Brain microvascular endothelial cell (primary cell): ENCODE results near the gene PHEX.

Source experiments
- DNase-seq: peaks from one replicate; pipeline ENCODE4 v3.0.0-alpha.2; 2020
- H3K27ac ChIP-seq: fragments of 250-450 bp; sonication (Bioruptor Pico); 2 replicates; pipeline ENCODE4 v1.5.1; 2020; ENCODE audit warnings: mild to moderate bottlenecking, moderate library complexity
- H3K27me3 ChIP-seq: fragments of 250-450 bp; sonication (Bioruptor Pico); replicated peaks from 2 replicates; pipeline ENCODE4 v1.5.1; 2020; ENCODE audit warnings: mild to moderate bottlenecking
- H3K36me3 ChIP-seq: fragments of 250-450 bp; sonication (Bioruptor Pico); replicated peaks from 2 replicates; pipeline ENCODE4 v1.5.1; 2020; ENCODE audit warnings: mild to moderate bottlenecking
- H3K4me3 ChIP-seq: 2 replicates; pipeline ENCODE4 v1.5.1; 2011; ENCODE audit warnings: low read depth, mild to moderate bottlenecking, control low read depth, low read length, moderate library complexity
- CTCF ChIP-seq: IDR thresholded peaks from 2 replicates; pipeline ENCODE4 v1.5.1; 2011; ENCODE audit warnings: low read depth, mild to moderate bottlenecking, moderate library complexity, low read length, control low read depth, inconsistent platforms; ENCODE audit errors: missing control alignments
- in situ Hi-C: cut with HindIII; loops from 2 replicates; pipeline ENCODE4 v1.10.0; 2017; ENCODE audit warnings: low sequenced_read_pairs, low pct_ligation_motif_present

PHEX gene

DNA sequence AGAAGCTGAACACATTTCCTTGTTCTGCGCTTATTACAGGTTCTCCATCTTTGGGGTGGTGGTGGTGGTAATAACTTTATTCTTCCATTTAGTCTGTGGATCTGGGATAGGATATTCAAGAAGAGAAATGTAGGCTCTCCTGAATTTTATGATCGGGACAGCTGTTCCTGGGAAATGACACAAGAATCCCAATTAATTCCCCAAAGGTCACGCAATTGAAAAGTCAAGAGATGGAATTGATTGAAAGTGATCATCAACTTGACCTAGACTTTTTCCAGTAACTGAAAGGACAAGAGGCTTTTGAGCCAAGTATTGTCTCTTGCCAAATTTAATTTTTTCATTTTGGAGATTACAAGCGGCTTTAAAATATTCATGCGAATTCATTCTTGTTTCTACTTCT lies 141.8 kb downstream of the PHEX start:
- H3K27ac ChIP-seq, result no peak overlapping the region
- H3K4me3 ChIP-seq, result no peak overlapping the region
- DNase-seq, result no peak
- no peak for TF ChIP-seq CTCF
- no peaks in the 10 kb centered on the region for H3K36me3 ChIP-seq
- in situ Hi-C loops, result no loop called here
- H3K27me3 ChIP-seq, result no peaks in the 10 kb centered on the region

GRCh38 chrX:22177950-22178515 lies 145.9 kb downstream of the PHEX start:
- no peak for TF ChIP-seq CTCF
- Histone ChIP-seq H3K4me3 (no peak overlapping the region), H3K27ac (no peak overlapping the region), H3K27me3 (no peaks in the 10 kb centered on the region), H3K36me3 (no peaks in the 10 kb centered on the region)
- DNase-seq, result no peak
- in situ Hi-C loops, result no loop called here

- no peak overlapping the region for H3K27ac ChIP-seq
- no peak for TF ChIP-seq CTCF
- in situ Hi-C loops, result no loop called here
- H3K36me3 ChIP-seq, result no peaks in the 10 kb centered on the region
- DNase-seq, result no peak
- H3K4me3 ChIP-seq, result no peak overlapping the region
- no peaks in the 10 kb centered on the region for H3K27me3 ChIP-seq
Observed at GRCh38 chrX:22184096-22184495, 152.0 kb downstream of the PHEX start.

- in situ Hi-C loops, result no loop called here
- H3K36me3 ChIP-seq, result no peaks in the 10 kb centered on the region
- no peaks in the 10 kb centered on the region for H3K27me3 ChIP-seq
- TF ChIP-seq CTCF, result no peak
- no peak overlapping the region for H3K4me3 ChIP-seq
- no peak for DNase-seq
- H3K27ac ChIP-seq, result no peak overlapping the region
Observed at GRCh38 chrX:22186165-22186564, 154.0 kb downstream of the PHEX start.

- Histone ChIP-seq H3K27me3 (no peaks in the 10 kb centered on the region), H3K36me3 (no peaks in the 10 kb centered on the region), H3K4me3 (no peak overlapping the region), H3K27ac (no peak overlapping the region)
- DNase-seq, result peak; percentile 51
- peak; percentile 85 for TF ChIP-seq CTCF
- in situ Hi-C loops, result no loop called here
Observed at GRCh38 chrX:22192419-22193060, 160.4 kb downstream of the PHEX start.
